ENCODE measurements around the gene SEL1L3.

Gene SEL1L3

GRCh38 chr4:25821899-25822298, 40.9 kb downstream of the SEL1L3 start:
- no peak for TF ChIP-seq RBAK (tag by site-specific recombination; IDR thresholded peaks at IDR 0.05)
- no peak for TF ChIP-seq ZNF132 (tag by site-specific recombination; IDR thresholded peaks at IDR 0.05; ENCODE audit: borderline replicate concordance)
- TF ChIP-seq ZNF274 (IDR thresholded peaks at IDR 0.05; ENCODE audit: low read length), result no peak
- no peak for TF ChIP-seq ZNF274 (tag by site-specific recombination; IDR thresholded peaks at IDR 0.05; ENCODE audit: borderline replicate concordance)
- TF ChIP-seq ZNF37A (tag by site-specific recombination; IDR thresholded peaks at IDR 0.05), result no peak
- no peak for TF ChIP-seq ZBTB49 (tag by site-specific recombination; IDR thresholded peaks at IDR 0.05; ENCODE audit: low read depth)
- no peak for TF ChIP-seq ZFP3 (tag by site-specific recombination; IDR thresholded peaks at IDR 0.05; ENCODE audit: low read depth)
- TF ChIP-seq ZNF571 (tag by site-specific recombination; IDR thresholded peaks at IDR 0.05), result no peak
- TF ChIP-seq ZNF394 (tag by site-specific recombination; IDR thresholded peaks at IDR 0.05; ENCODE audit: borderline replicate concordance), result no peak
- TF ChIP-seq ZNF624 (tag by site-specific recombination; IDR thresholded peaks at IDR 0.05), result no peak
- TF ChIP-seq ZNF785 (tag by site-specific recombination; IDR thresholded peaks at IDR 0.05), result no peak
- TF ChIP-seq ZNF221 (tag by site-specific recombination; IDR thresholded peaks at IDR 0.05; ENCODE audit: borderline replicate concordance), result no peak
- TF ChIP-seq OSR2 (tag by site-specific recombination; IDR thresholded peaks at IDR 0.05), result no peak
- no peak for TF ChIP-seq ZNF843 (tag by site-specific recombination; IDR thresholded peaks at IDR 0.05)

GRCh38 chr4:25821267-25821666, 41.5 kb downstream of the SEL1L3 start:
- Histone ChIP-seq H3K4me1 (ENCODE audit: control insufficient read depth, insufficient read depth, low read length) (no peaks in the 10 kb centered on the region), H3K4me3 (ENCODE audit: low read depth, low read length) (no peak overlapping the region), H3K36me3 (ENCODE audit: control insufficient read depth in 2 of 2, insufficient read depth in 1 of 2, low read length in 2 of 2) (peaks cover 0 to 47% of the 10 kb centered on the region in 2 experiments; a peak in 1 of 3 replicates), H3K27ac (ENCODE audit: extremely low read depth, low read depth, low read length) (no peak overlapping the region), H3K9me3 (ENCODE audit: control insufficient read depth, insufficient read depth, low read depth, low read length) (no peaks in the 10 kb centered on the region)
- ChIA-PET CTCF (no interaction called here), POLR2A (no interaction called here)
- no peak for TF ChIP-seq ZNF555 (tag by site-specific recombination; conservative IDR thresholded peaks at IDR 0.05)

More at GRCh38 chr4:25821899-25822298, 40.9 kb downstream of the SEL1L3 start:
- CTCF ChIA-PET, result no interaction called here
- no peaks in the 10 kb centered on the region for H3K4me1 ChIP-seq (ENCODE audit: control insufficient read depth, insufficient read depth, low read length)
- H3K27ac ChIP-seq (ENCODE audit: extremely low read depth, low read depth, low read length), result no peak overlapping the region
- H3K4me3 ChIP-seq (ENCODE audit: low read depth, low read length), result no peak overlapping the region
- no peaks in the 10 kb centered on the region for H3K9me3 ChIP-seq (ENCODE audit: control insufficient read depth, insufficient read depth, low read depth, low read length)
- POLR2A ChIA-PET, result no interaction called here
- H3K36me3 ChIP-seq (ENCODE audit: control insufficient read depth in 2 of 2, insufficient read depth in 1 of 2, low read length in 2 of 2), result peaks cover 0 to 41% of the 10 kb centered on the region in 2 experiments; a peak in 1 of 3 replicates

GRCh38 chr4:25818876-25819275, 43.9 kb downstream of the SEL1L3 start:
- CTCF ChIA-PET, result interaction anchor here (0.5 kb wide), 1 partner anchor 51 kb away, joined by 3 read pairs; no protein-coding TSS in a partner anchor
- no peak for TF ChIP-seq TCF7L2 (IDR thresholded peaks at IDR 0.05; ENCODE audit: borderline replicate concordance, low read depth, low read length)
- no peak for TF ChIP-seq CTCF (tag by site-specific recombination; IDR thresholded peaks at IDR 0.05)
- no peak for TF ChIP-seq ZSCAN30 (tag by site-specific recombination; IDR thresholded peaks at IDR 0.05)
- TF ChIP-seq OSR2 (tag by site-specific recombination; IDR thresholded peaks at IDR 0.05), result no peak
- TF ChIP-seq ZNF133 (tag by site-specific recombination; IDR thresholded peaks at IDR 0.05), result no peak
- TF ChIP-seq ZBTB17 (tag by site-specific recombination; IDR thresholded peaks at IDR 0.05), result no peak
- no peak for TF ChIP-seq ZFP69B (tag by site-specific recombination; IDR thresholded peaks at IDR 0.05)
- no peak for TF ChIP-seq ZFP3 (tag by site-specific recombination; IDR thresholded peaks at IDR 0.05; ENCODE audit: low read depth)
- TF ChIP-seq ZNF292 (tag by site-specific recombination; IDR thresholded peaks at IDR 0.05; ENCODE audit: borderline replicate concordance, low read depth), result no peak
- TF ChIP-seq ZNF645 (tag by site-specific recombination; IDR thresholded peaks at IDR 0.05), result no peak
- no peak for TF ChIP-seq ZNF362 (tag by site-specific recombination; IDR thresholded peaks at IDR 0.05)
- Histone ChIP-seq H3K4me3 (ENCODE audit: low read depth, low read length) (no peak overlapping the region), H3K36me3 (ENCODE audit: control insufficient read depth in 2 of 2, insufficient read depth in 1 of 2, low read length in 2 of 2) (peaks cover 0 to 49% of the 10 kb centered on the region in 2 experiments; a peak in 1 of 3 replicates), H3K27ac (ENCODE audit: extremely low read depth, low read depth, low read length) (no peak overlapping the region), H3K4me1 (ENCODE audit: control insufficient read depth, insufficient read depth, low read length) (no peaks in the 10 kb centered on the region), H3K9me3 (ENCODE audit: control insufficient read depth, insufficient read depth, low read depth, low read length) (no peaks in the 10 kb centered on the region)
- POLR2A ChIA-PET, result no interaction called here
